Trophoblast cell (in vitro differentiated cells and primary cell): ENCODE measurements around the gene TFB1M.

Experiments
- DNase-seq, 2 donors: peaks; one replicate each; pipeline ENCODE4 v3.0.0-alpha.2; 2016
- H2AFZ ChIP-seq: 2 replicates; pipeline ENCODE4 v1.6.1; 2013; ENCODE audit warnings: low read length, moderate library complexity, mild to moderate bottlenecking; ENCODE audit not compliant: insufficient read depth, poor library complexity
- H2AK5ac ChIP-seq: 2 replicates; pipeline ENCODE4 v1.6.1; 2013; ENCODE audit warnings: mild to moderate bottlenecking, low read length
- H2BK120ac ChIP-seq: 2 replicates; pipeline ENCODE4 v1.6.1; 2013; ENCODE audit warnings: low read length, mild to moderate bottlenecking, moderate library complexity; ENCODE audit not compliant: insufficient read depth, poor library complexity
- H2BK12ac ChIP-seq: 2 replicates; pipeline ENCODE4 v1.6.1; 2013; ENCODE audit warnings: mild to moderate bottlenecking, low read length, moderate library complexity
- H2BK5ac ChIP-seq: 2 replicates; pipeline ENCODE4 v1.6.1; 2013; ENCODE audit warnings: low read length, low read depth, moderate library complexity, mild to moderate bottlenecking; ENCODE audit not compliant: poor library complexity
- H3K14ac ChIP-seq: 2 replicates; pipeline ENCODE4 v1.6.1; 2013; ENCODE audit warnings: mild to moderate bottlenecking, low read length
- H3K18ac ChIP-seq: 2 replicates; pipeline ENCODE4 v1.6.1; 2013; ENCODE audit warnings: mild to moderate bottlenecking, low read length
- H3K23ac ChIP-seq: 2 replicates; pipeline ENCODE4 v1.6.1; 2013; ENCODE audit warnings: low read length
- H3K27ac ChIP-seq: 2 replicates; pipeline ENCODE4 v1.5.1; 2013; ENCODE audit warnings: low read depth, mild to moderate bottlenecking, inconsistent platforms, low read length, moderate library complexity
- H3K27me3 ChIP-seq: 2 replicates; pipeline ENCODE4 v1.6.1; 2013; ENCODE audit warnings: inconsistent platforms, mild to moderate bottlenecking, low read length, moderate library complexity; ENCODE audit not compliant: insufficient read depth
- H3K36me3 ChIP-seq, 2 experiments: 1 replicate in 1 of 2; 2 replicates in 1 of 2; pipeline ENCODE4 v1.6.1; 2013; ENCODE audit warnings: low read length in 2 of 2, mild to moderate bottlenecking in 2 of 2, moderate library complexity in 1 of 2; ENCODE audit not compliant: insufficient read depth in 2 of 2, control insufficient read depth in 1 of 2
- H3K4ac ChIP-seq: 2 replicates; pipeline ENCODE4 v1.6.1; 2013; ENCODE audit warnings: low read depth, mild to moderate bottlenecking, low read length, moderate library complexity
- H3K4me1 ChIP-seq, 2 experiments: 1 replicate in 1 of 2; 2 replicates in 1 of 2; pipeline ENCODE4 v1.6.1; 2013; ENCODE audit warnings: low read length in 2 of 2, mild to moderate bottlenecking in 2 of 2, moderate library complexity in 1 of 2; ENCODE audit not compliant: insufficient read depth in 2 of 2, control insufficient read depth in 1 of 2
- H3K4me2 ChIP-seq: 2 replicates; pipeline ENCODE4 v1.6.1; 2013; ENCODE audit warnings: inconsistent platforms, mild to moderate bottlenecking, low read length, moderate library complexity
- H3K4me3 ChIP-seq: 2 replicates; pipeline ENCODE4 v1.5.1; 2013; ENCODE audit warnings: mild to moderate bottlenecking, low read depth, low read length, inconsistent platforms
- H3K79me1 ChIP-seq: one replicate; pipeline ENCODE4 v1.6.1; 2013; ENCODE audit warnings: low read length
- H3K79me2 ChIP-seq: 2 replicates; pipeline ENCODE4 v1.6.1; 2013; ENCODE audit warnings: low read length, mild to moderate bottlenecking; ENCODE audit not compliant: control insufficient read depth, insufficient read depth, poor library complexity
- H3K9ac ChIP-seq: 2 replicates; pipeline ENCODE4 v1.6.1; 2013; ENCODE audit warnings: mild to moderate bottlenecking, low read length
- H3K9me3 ChIP-seq: 2 replicates; pipeline ENCODE4 v1.6.1; 2013; ENCODE audit warnings: low read depth, mild to moderate bottlenecking, control low read depth, inconsistent platforms, low read length; ENCODE audit not compliant: insufficient read depth
- H4K12ac ChIP-seq: 2 replicates; pipeline ENCODE4 v1.6.1; 2013; ENCODE audit warnings: low read depth, mild to moderate bottlenecking, low read length, moderate library complexity
- H4K8ac ChIP-seq: 2 replicates; pipeline ENCODE4 v1.6.1; 2013; ENCODE audit warnings: low read depth, mild to moderate bottlenecking, low read length, moderate library complexity
- H4K91ac ChIP-seq: one replicate; pipeline ENCODE4 v1.6.1; 2013; ENCODE audit warnings: low read depth, mild to moderate bottlenecking, low read length, moderate library complexity
- WGBS: extraction: QIAGEN DNeasy Blood & Tissue Kit; methylation state at CpG from one replicate; pipeline ENCODE4 v1.1.7; 2013; ENCODE audit warnings: missing lambda C conversion rate; ENCODE audit not compliant: insufficient read length, insufficient coverage; ENCODE audit errors: extremely low coverage; 5-methylcytosine and 5-hydroxymethylcytosine counted together

The TFB1M gene

GRCh38 chr6:155330133-155330734, 15.9 kb upstream of the TFB1M start:
- H2AK5ac ChIP-seq, result no peak overlapping the region
- no peak overlapping the region for H3K4me2 ChIP-seq
- H3K79me2 ChIP-seq, result no peaks in the 10 kb centered on the region
- no peaks in the 10 kb centered on the region for H3K36me3 ChIP-seq
- no peak overlapping the region for H2BK120ac ChIP-seq
- WGBS, result no CpG with 5 or more reads among the region's 6 CpGs
- no peak overlapping the region for H3K14ac ChIP-seq
- H3K4ac ChIP-seq, result no peak overlapping the region
- H3K9ac ChIP-seq, result no peak overlapping the region
- H4K12ac ChIP-seq, result no peak overlapping the region
- H3K18ac ChIP-seq, result no peak overlapping the region
- H3K4me1 ChIP-seq, result no peaks in the 10 kb centered on the region
- H3K9me3 ChIP-seq, result no peaks in the 10 kb centered on the region
- H4K8ac ChIP-seq, result no peak overlapping the region
- H3K4me3 ChIP-seq, result no peak overlapping the region
- no peak for DNase-seq
- H3K27me3 ChIP-seq, result no peaks in the 10 kb centered on the region
- H2BK12ac ChIP-seq, result no peak overlapping the region
- H3K27ac ChIP-seq, result no peak overlapping the region
- H2BK5ac ChIP-seq, result no peak overlapping the region
- no peak overlapping the region for H4K91ac ChIP-seq
- H3K79me1 ChIP-seq, result no peaks in the 10 kb centered on the region
- H2AFZ ChIP-seq, result no peak overlapping the region
- H3K23ac ChIP-seq, result no peak overlapping the region

GRCh38 chr6:155329460-155330132, 15.3 kb upstream of the TFB1M start:
- H3K9me3 ChIP-seq, result no peaks in the 10 kb centered on the region
- no peak overlapping the region for H2BK12ac ChIP-seq
- H4K12ac ChIP-seq, result no peak overlapping the region
- H3K27ac ChIP-seq, result no peak overlapping the region
- no peak overlapping the region for H3K23ac ChIP-seq
- H3K4me1 ChIP-seq, result no peaks in the 10 kb centered on the region
- no peak overlapping the region for H2AFZ ChIP-seq
- no peak overlapping the region for H3K18ac ChIP-seq
- no peak overlapping the region for H3K4me2 ChIP-seq
- H3K4me3 ChIP-seq, result no peak overlapping the region
- no peak overlapping the region for H2BK5ac ChIP-seq
- no peak overlapping the region for H3K9ac ChIP-seq
- no peaks in the 10 kb centered on the region for H3K27me3 ChIP-seq
- no peaks in the 10 kb centered on the region for H3K79me1 ChIP-seq
- WGBS, result no CpG with 5 or more reads among the region's 8 CpGs
- H2BK120ac ChIP-seq, result no peak overlapping the region
- H3K79me2 ChIP-seq, result no peaks in the 10 kb centered on the region
- H2AK5ac ChIP-seq, result no peak overlapping the region
- H3K36me3 ChIP-seq, result no peaks in the 10 kb centered on the region
- DNase-seq, result no peak
- no peak overlapping the region for H3K4ac ChIP-seq
- no peak overlapping the region for H3K14ac ChIP-seq
- H4K91ac ChIP-seq, result no peak overlapping the region
- H4K8ac ChIP-seq, result no peak overlapping the region

GRCh38 chr6:155328539-155329459, 14.5 kb upstream of the TFB1M start:
- H3K4me1 ChIP-seq, result no peaks in the 10 kb centered on the region
- no peak overlapping the region for H3K14ac ChIP-seq
- no peak overlapping the region for H2AFZ ChIP-seq
- no CpG with 5 or more reads among the region's 6 CpGs for WGBS
- no peak overlapping the region for H2BK5ac ChIP-seq
- H2BK120ac ChIP-seq, result no peak overlapping the region
- H3K27me3 ChIP-seq, result no peaks in the 10 kb centered on the region
- no peak overlapping the region for H3K23ac ChIP-seq
- H4K12ac ChIP-seq, result no peak overlapping the region
- H3K79me2 ChIP-seq, result no peaks in the 10 kb centered on the region
- no peak overlapping the region for H3K4me3 ChIP-seq
- no peaks in the 10 kb centered on the region for H3K9me3 ChIP-seq
- no peak for DNase-seq
- H3K36me3 ChIP-seq, result no peaks in the 10 kb centered on the region
- H3K4me2 ChIP-seq, result no peak overlapping the region
- no peaks in the 10 kb centered on the region for H3K79me1 ChIP-seq
- H4K91ac ChIP-seq, result no peak overlapping the region
- H2AK5ac ChIP-seq, result no peak overlapping the region
- no peak overlapping the region for H4K8ac ChIP-seq
- no peak overlapping the region for H3K4ac ChIP-seq
- H3K18ac ChIP-seq, result no peak overlapping the region
- H3K9ac ChIP-seq, result peak overlapping the region; percentile 67
- no peak overlapping the region for H2BK12ac ChIP-seq
- no peak overlapping the region for H3K27ac ChIP-seq

GRCh38 chr6:155328074-155328538, 13.8 kb upstream of the TFB1M start:
- no CpG with 5 or more reads among the region's 6 CpGs for WGBS
- Histone ChIP-seq H2AK5ac (no peak overlapping the region), H3K23ac (no peak overlapping the region), H4K91ac (no peak overlapping the region), H3K27me3 (no peaks in the 10 kb centered on the region), H3K4me3 (no peak overlapping the region), H3K4ac (no peak overlapping the region), H3K79me2 (no peaks in the 10 kb centered on the region), H3K14ac (no peak overlapping the region), H3K4me1 (no peaks in the 10 kb centered on the region), H2BK12ac (no peak overlapping the region), H3K9me3 (no peaks in the 10 kb centered on the region), H2BK5ac (no peak overlapping the region), H3K27ac (no peak overlapping the region), H2AFZ (no peak overlapping the region), H3K18ac (no peak overlapping the region), H4K12ac (no peak overlapping the region), H3K4me2 (no peak overlapping the region), H2BK120ac (no peak overlapping the region), H3K36me3 (no peaks in the 10 kb centered on the region), H4K8ac (no peak overlapping the region), H3K9ac (no peak overlapping the region), H3K79me1 (no peaks in the 10 kb centered on the region)
- no peak for DNase-seq
